ENCODE results near the gene PRSS21. TPM values are rescaled to one million over a fixed set of nuclear protein-coding genes. Genes with fewer than 3 reads are reported as not detected.

The PRSS21 gene, protein sequence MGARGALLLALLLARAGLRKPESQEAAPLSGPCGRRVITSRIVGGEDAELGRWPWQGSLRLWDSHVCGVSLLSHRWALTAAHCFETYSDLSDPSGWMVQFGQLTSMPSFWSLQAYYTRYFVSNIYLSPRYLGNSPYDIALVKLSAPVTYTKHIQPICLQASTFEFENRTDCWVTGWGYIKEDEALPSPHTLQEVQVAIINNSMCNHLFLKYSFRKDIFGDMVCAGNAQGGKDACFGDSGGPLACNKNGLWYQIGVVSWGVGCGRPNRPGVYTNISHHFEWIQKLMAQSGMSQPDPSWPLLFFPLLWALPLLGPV
- 0.11 to 0.19 TPM (median 0.12 TPM) in 3 of 5 replicates, not detected in the others for total RNA-seq (2022; extraction: Qiagen RNA extraction; ENCODE audit: low read depth)

DNA sequence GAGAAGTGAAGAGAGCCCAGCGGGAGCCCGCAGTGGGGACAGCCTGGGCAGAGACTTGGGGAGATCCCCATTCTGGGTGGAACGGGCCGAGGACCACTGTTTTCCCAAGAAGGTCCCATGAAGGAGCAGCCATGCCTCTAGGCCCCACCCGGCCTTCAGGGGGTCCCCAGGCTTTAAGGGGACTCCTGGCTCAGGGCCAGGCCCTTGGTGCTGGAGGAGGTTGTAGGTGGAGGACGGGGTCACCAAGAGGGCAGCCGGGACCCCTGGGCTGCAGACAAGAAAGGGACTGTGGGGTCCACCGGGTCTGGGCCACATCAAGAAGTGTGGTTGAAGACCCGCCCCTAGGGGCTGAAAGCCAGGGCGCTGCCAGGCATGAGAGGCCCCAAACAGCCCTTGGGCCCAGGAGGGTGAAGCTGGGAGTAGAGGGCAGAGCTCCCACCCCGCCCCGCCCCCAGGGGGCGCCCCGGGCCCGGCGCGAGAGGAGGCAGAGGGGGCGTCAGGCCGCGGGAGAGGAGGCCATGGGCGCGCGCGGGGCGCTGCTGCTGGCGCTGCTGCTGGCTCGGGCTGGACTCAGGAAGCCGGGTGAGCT lies at the start of gene PRSS21:
Gene PRSS21, plus strand, starts transcription at position 487 of the 589 bp plus-strand sequence. Its CDS starts 32 bp downstream, at position 519.

DNA sequence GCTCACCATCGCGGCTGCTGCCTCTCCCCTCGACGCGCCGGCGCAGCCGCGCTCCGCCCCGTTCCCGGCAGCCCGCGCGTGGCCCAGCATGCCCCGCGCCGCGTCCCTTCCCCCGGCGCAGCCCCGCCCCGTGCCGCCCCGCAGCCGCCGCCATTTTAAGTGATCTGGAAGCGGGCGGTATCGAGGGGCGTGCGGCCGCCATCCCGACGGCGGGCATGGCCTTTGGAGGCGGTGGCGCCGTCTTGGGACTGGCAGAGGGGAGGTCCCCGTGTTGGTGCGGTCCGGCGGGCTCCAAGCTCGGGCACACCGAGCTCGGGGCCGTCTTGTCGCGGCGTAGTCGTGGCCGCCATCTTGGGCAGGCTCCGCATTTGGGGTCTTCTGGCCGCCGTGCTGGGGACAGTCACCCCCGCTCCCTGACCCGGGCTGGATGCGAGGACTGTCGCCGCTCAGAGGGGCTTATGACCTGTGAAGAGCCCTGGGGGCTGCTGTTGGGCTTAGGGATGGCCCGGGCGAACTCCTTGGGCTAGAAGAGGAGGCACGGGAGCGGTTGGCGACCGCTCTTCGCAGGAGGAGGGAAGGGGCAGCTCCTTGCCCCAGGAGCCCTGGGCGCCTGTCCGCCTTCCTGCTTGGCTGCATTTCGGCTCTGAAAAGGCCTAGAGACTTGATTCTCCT lies 39.7 kb upstream of the PRSS21 start, which contains the start of gene ELOB:
Gene ELOB, minus strand, starts transcription at position 50 of the 672 bp plus-strand sequence. Its CDS starts 41 bp downstream, at position 9.

DNA sequence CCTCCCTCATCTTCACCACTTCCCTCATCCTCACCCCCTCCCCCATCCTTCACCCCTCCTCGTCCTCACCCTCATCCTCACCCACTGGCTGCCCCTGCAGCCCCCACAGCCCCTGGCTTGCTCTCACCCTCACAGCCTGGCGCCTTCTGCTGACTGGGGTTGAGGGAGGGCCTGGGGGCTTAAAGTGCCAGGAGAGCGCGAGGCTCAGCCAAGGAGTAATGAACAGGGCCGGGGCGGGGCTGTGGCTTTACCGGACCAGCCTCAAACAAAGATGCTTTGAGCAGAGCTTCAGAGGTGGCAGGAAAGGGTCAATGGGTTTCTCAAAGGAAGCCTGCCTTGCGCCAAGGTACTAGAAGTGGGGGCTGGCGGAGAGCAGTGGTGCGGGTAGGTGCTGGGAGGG lies 29.6 kb upstream of the PRSS21 start, which contains the start of gene PRSS33:
Gene PRSS33, minus strand, starts transcription at position 155 of the 400 bp plus-strand sequence. CDS start 1,013 bp downstream, outside the sequence.

DNA sequence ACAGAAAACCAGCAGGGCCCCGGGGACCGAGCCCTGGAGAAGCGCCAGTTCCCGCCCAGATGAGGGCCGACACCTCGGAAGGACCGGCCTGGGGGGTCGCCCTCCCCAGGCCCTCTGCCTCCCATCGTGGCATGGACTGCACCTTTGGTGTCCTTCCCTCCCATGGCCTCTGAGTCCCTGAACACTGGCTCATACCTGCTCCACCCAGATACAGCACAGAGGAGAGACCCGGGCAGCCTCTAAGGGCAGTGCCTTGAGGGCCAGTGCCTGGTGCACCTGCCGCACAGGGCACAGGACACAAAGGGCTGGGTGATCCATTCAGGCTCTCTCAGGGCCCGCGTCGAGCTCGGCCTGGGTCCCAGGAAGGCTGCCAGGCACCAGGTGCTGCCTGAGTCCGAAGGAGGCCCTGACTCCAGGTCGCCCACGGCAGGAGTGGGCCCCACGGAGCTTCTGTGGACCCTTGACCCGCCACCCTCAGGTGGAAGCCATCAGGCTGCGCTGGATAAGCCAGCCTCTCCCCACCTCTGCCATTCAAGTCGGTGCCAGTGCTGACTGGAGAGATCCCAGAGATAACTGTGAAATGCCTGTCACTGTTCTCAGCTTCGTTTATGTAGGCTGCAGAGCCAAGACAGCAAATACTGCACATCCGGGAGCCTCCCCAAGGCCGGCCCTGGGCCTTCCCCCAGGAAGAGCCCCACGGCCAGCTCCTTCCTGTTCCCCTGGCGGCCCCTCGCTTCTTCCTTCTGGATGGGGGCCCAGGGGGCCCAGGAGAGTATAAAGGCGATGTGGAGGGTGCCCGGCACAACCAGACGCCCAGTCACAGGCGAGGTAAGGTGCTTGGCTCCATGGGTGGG lies 12.7 kb downstream of the PRSS21 start, which contains the start of gene ZG16B:
Gene ZG16B, plus strand, starts transcription at position 803 of the 854 bp plus-strand sequence. CDS start 139 bp downstream, outside the sequence.

DNA sequence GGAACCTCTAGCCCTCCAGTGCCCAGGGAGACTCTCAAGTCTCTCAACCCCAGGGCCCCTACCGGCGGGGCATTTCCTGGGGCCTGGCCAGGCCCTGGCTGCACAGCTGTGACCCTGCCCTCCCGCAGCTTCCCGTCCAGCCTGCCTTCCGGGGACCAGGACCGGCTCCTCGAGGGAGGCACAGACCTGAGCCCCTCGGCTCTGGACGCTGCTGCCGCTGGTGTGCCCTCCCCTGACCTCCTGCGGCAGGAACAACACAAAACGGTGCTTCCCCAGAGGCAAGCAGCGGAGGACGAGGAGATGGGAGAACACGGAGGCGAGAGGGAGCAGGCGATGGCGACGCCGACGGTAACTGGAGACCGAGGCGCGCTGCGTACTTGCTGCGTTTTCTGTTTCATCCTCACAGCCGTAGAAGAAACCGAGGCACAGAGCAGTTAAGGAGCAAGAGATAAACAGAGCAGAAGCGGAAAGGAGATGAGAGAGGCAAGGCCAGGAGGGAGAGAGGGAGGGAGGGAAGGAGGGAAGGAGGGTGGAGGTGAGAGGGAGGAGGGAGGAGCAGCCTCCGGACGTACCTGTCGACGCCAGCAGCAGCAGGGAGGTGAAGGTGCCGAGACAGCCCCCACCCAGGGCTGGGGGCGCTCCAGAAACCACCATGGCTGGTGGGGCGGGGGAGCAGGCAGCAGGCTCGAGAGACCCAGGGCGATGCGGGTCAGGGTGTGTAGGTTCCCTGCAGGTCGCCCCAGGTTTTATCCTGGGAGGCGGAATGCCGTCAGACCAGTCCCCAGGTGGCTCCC lies 40.6 kb downstream of the PRSS21 start, which contains the start of gene PRSS22:
Gene PRSS22, minus strand, starts transcription at position 720 of the 794 bp plus-strand sequence. Its CDS starts 66 bp downstream, at position 654.

Other genes starting within 250 kb of the PRSS21 start
- 37.7 to 45.1 TPM (median 42.1 TPM) in 5 replicates for gene KCTD5, start 134.7 kb upstream of the PRSS21 start, total RNA-seq (2022; extraction: Qiagen RNA extraction; ENCODE audit: low read depth)
- gene PRSS27, start 97.0 kb upstream of the PRSS21 start, total RNA-seq (2022; extraction: Qiagen RNA extraction; ENCODE audit: low read depth), result 1.0 to 1.6 TPM (median 1.3 TPM) in 5 replicates
- 331 to 447 TPM (median 382 TPM) in 5 replicates for gene SRRM2, start 64.6 kb upstream of the PRSS21 start, total RNA-seq (2022; extraction: Qiagen RNA extraction; ENCODE audit: low read depth)
- gene ELOB, start 40.0 kb upstream of the PRSS21 start, total RNA-seq (2022; extraction: Qiagen RNA extraction; ENCODE audit: low read depth), result 414 to 506 TPM (median 472 TPM) in 5 replicates
- 0.03 TPM in 1 of 5 replicates, not detected in the others for gene PRSS33, start 29.7 kb upstream of the PRSS21 start, total RNA-seq (2022; extraction: Qiagen RNA extraction; ENCODE audit: low read depth)
- not detected in 5 replicates for gene PRSS41, start 18.8 kb upstream of the PRSS21 start, total RNA-seq (2022; extraction: Qiagen RNA extraction; ENCODE audit: low read depth)
- gene ZG16B, start 13.1 kb downstream of the PRSS21 start, total RNA-seq (2022; extraction: Qiagen RNA extraction; ENCODE audit: low read depth), result 0.55 to 1.0 TPM (median 0.87 TPM) in 5 replicates
- gene PRSS22, start 40.9 kb downstream of the PRSS21 start, total RNA-seq (2022; extraction: Qiagen RNA extraction; ENCODE audit: low read depth), result 2.3 to 3.6 TPM (median 2.7 TPM) in 5 replicates
- 46.2 to 58.3 TPM (median 52.7 TPM) in 5 replicates for gene FLYWCH2, start 66.0 kb downstream of the PRSS21 start, total RNA-seq (2022; extraction: Qiagen RNA extraction; ENCODE audit: low read depth)
- gene FLYWCH1, start 94.7 kb downstream of the PRSS21 start, total RNA-seq (2022; extraction: Qiagen RNA extraction; ENCODE audit: low read depth), result 18.8 to 30.9 TPM (median 28.1 TPM) in 5 replicates
- gene KREMEN2, start 147.0 kb downstream of the PRSS21 start, total RNA-seq (2022; extraction: Qiagen RNA extraction; ENCODE audit: low read depth), result 1.1 to 2.3 TPM (median 1.9 TPM) in 5 replicates
- gene PAQR4, start 152.1 kb downstream of the PRSS21 start, total RNA-seq (2022; extraction: Qiagen RNA extraction; ENCODE audit: low read depth), result 29.4 to 40.9 TPM (median 37.7 TPM) in 5 replicates
- 62.4 to 91.1 TPM (median 87.4 TPM) in 5 replicates for gene PKMYT1, start 163.2 kb downstream of the PRSS21 start, total RNA-seq (2022; extraction: Qiagen RNA extraction; ENCODE audit: low read depth)
- 0.27 to 0.80 TPM (median 0.39 TPM) in 5 replicates for gene CLDN9, start 195.7 kb downstream of the PRSS21 start, total RNA-seq (2022; extraction: Qiagen RNA extraction; ENCODE audit: low read depth)
- gene CLDN6, start 200.9 kb downstream of the PRSS21 start, total RNA-seq (2022; extraction: Qiagen RNA extraction; ENCODE audit: low read depth), result 0.30 to 0.58 TPM (median 0.32 TPM) in 4 of 5 replicates, not detected in the other
- 446 to 698 TPM (median 646 TPM) in 5 replicates for gene TNFRSF12A, start 203.1 kb downstream of the PRSS21 start, total RNA-seq (2022; extraction: Qiagen RNA extraction; ENCODE audit: low read depth)
- 201 to 240 TPM (median 232 TPM) in 5 replicates for gene HCFC1R1, start 206.7 kb downstream of the PRSS21 start, total RNA-seq (2022; extraction: Qiagen RNA extraction; ENCODE audit: low read depth)
- 27.4 to 38.7 TPM (median 33.2 TPM) in 5 replicates for gene THOC6, start 206.8 kb downstream of the PRSS21 start, total RNA-seq (2022; extraction: Qiagen RNA extraction; ENCODE audit: low read depth)
- gene BICDL2, start 219.7 kb downstream of the PRSS21 start, total RNA-seq (2022; extraction: Qiagen RNA extraction; ENCODE audit: low read depth), result not detected in 5 replicates
- 0.67 to 0.97 TPM (median 0.85 TPM) in 5 replicates for gene MMP25, start 229.3 kb downstream of the PRSS21 start, total RNA-seq (2022; extraction: Qiagen RNA extraction; ENCODE audit: low read depth)
- 22.4 to 36.7 TPM (median 28.1 TPM) in 5 replicates for gene IL32, start 248.4 kb downstream of the PRSS21 start, total RNA-seq (2022; extraction: Qiagen RNA extraction; ENCODE audit: low read depth)